ENCODE data around the gene COL7A1.

The COL7A1 gene

GRCh38 chr3:48561045-48561736 lies 33.9 kb downstream of the COL7A1 start:
- Histone ChIP-seq H2AFZ (ENCODE audit: low read depth, low read length) (peak overlapping the region; percentile 51), H3K4me1 (ENCODE audit: control insufficient read depth, insufficient read depth, low read depth, low read length) (peaks cover 85% of the 10 kb centered on the region), H2AK5ac (ENCODE audit: low read length, severe bottlenecking) (peak overlapping the region; percentile 47), H3K18ac (ENCODE audit: low read depth in 1 of 2, low read length in 2 of 2) (peak overlapping the region; percentile 26 to 81), H2BK15ac (ENCODE audit: low read depth, poor library complexity, severe bottlenecking) (peak overlapping the region; percentile 44), H3K27me3 (ENCODE audit: control insufficient read depth in 1 of 2, insufficient read depth in 1 of 2, low read length in 2 of 2) (no peaks in the 10 kb centered on the region), H3K4me3 (ENCODE audit: insufficient read depth in 1 of 2, low read depth in 1 of 2, low read length in 2 of 2) (peak overlapping the region; percentile 3 to 39), H3K9ac (ENCODE audit: low read length) (no peak overlapping the region), H2BK120ac (ENCODE audit: low read depth, low read length) (no peak overlapping the region), H3K4ac (ENCODE audit: low read depth in 1 of 2, low read length in 2 of 2) (peak overlapping the region in 1 of 2 experiments; percentile 58), H3K23ac (ENCODE audit: low read length in 2 of 2) (no peak overlapping the region), H3K27ac (ENCODE audit: low read length, poor library complexity, severe bottlenecking) (peak overlapping the region; percentile 93), H2BK5ac (ENCODE audit: low read depth, low read length, poor library complexity, severe bottlenecking) (peak overlapping the region; percentile 70), H2BK12ac (ENCODE audit: low read length in 2 of 2) (peak overlapping the region in 1 of 2 experiments; percentile 85), H4K8ac (ENCODE audit: low read length) (peak overlapping the region; percentile 77), H3K9me3 (ENCODE audit: control insufficient read depth, low read length) (no peaks in the 10 kb centered on the region), H3K14ac (ENCODE audit: low read length in 2 of 2) (peak overlapping the region in 1 of 2 experiments; percentile 56), H3K4me2 (ENCODE audit: low read length, poor library complexity, severe bottlenecking) (peak overlapping the region; percentile 64), H3K36me3 (ENCODE audit: control insufficient read depth in 1 of 2, insufficient read depth in 2 of 2, low read depth in 1 of 2, low read length in 2 of 2) (peaks cover 0 to 37% of the 10 kb centered on the region in 2 experiments), H4K91ac (ENCODE audit: low read length) (peak overlapping the region; percentile 85), H3K79me1 (replicated peaks; ENCODE audit: low read length, poor library complexity, severe bottlenecking) (no peaks in the 10 kb centered on the region)
- DNase-seq, result peak; percentile 83
- 27% methylated on average over 21 of the region's 21 CpGs for WGBS

GRCh38 chr3:48560648-48561018 lies 34.5 kb downstream of the COL7A1 start:
- H3K23ac ChIP-seq (ENCODE audit: low read length in 2 of 2), result no peak overlapping the region
- peaks cover 3% of the 10 kb centered on the region for H3K79me1 ChIP-seq (replicated peaks; ENCODE audit: low read length, poor library complexity, severe bottlenecking)
- H2BK120ac ChIP-seq (ENCODE audit: low read depth, low read length), result no peak overlapping the region
- peak overlapping the region; percentile 51 for H2AFZ ChIP-seq (ENCODE audit: low read depth, low read length)
- peaks cover 0 to 33% of the 10 kb centered on the region in 2 experiments for H3K36me3 ChIP-seq (ENCODE audit: control insufficient read depth in 1 of 2, insufficient read depth in 2 of 2, low read depth in 1 of 2, low read length in 2 of 2)
- H4K91ac ChIP-seq (ENCODE audit: low read length), result peak overlapping the region; percentile 85
- peak overlapping the region; percentile 93 for H3K27ac ChIP-seq (ENCODE audit: low read length, poor library complexity, severe bottlenecking)
- peak overlapping the region; percentile 36 for H3K9ac ChIP-seq (ENCODE audit: low read length)
- peak overlapping the region; percentile 26 to 81 for H3K18ac ChIP-seq (ENCODE audit: low read depth in 1 of 2, low read length in 2 of 2)
- peak overlapping the region; percentile 64 for H3K4me2 ChIP-seq (ENCODE audit: low read length, poor library complexity, severe bottlenecking)
- H3K4ac ChIP-seq (ENCODE audit: low read depth in 1 of 2, low read length in 2 of 2), result peak overlapping the region in 1 of 2 experiments; percentile 2
- H3K27me3 ChIP-seq (ENCODE audit: control insufficient read depth in 1 of 2, insufficient read depth in 1 of 2, low read length in 2 of 2), result no peaks in the 10 kb centered on the region
- H4K8ac ChIP-seq (ENCODE audit: low read length), result peak overlapping the region; percentile 77
- H3K14ac ChIP-seq (ENCODE audit: low read length in 2 of 2), result no peak overlapping the region
- peak; percentile 61 for DNase-seq
- H2BK5ac ChIP-seq (ENCODE audit: low read depth, low read length, poor library complexity, severe bottlenecking), result no peak overlapping the region
- peaks cover 84% of the 10 kb centered on the region for H3K4me1 ChIP-seq (ENCODE audit: control insufficient read depth, insufficient read depth, low read depth, low read length)
- H2AK5ac ChIP-seq (ENCODE audit: low read length, severe bottlenecking), result peak overlapping the region; percentile 1
- peak overlapping the region; percentile 33 for H2BK15ac ChIP-seq (ENCODE audit: low read depth, poor library complexity, severe bottlenecking)
- no peaks in the 10 kb centered on the region for H3K9me3 ChIP-seq (ENCODE audit: control insufficient read depth, low read length)
- peak overlapping the region; percentile 3 to 39 for H3K4me3 ChIP-seq (ENCODE audit: insufficient read depth in 1 of 2, low read depth in 1 of 2, low read length in 2 of 2)
- WGBS, result 54% methylated on average over 5 of the region's 5 CpGs
- H2BK12ac ChIP-seq (ENCODE audit: low read length in 2 of 2), result peak overlapping the region; percentile 71 to 80

DNA sequence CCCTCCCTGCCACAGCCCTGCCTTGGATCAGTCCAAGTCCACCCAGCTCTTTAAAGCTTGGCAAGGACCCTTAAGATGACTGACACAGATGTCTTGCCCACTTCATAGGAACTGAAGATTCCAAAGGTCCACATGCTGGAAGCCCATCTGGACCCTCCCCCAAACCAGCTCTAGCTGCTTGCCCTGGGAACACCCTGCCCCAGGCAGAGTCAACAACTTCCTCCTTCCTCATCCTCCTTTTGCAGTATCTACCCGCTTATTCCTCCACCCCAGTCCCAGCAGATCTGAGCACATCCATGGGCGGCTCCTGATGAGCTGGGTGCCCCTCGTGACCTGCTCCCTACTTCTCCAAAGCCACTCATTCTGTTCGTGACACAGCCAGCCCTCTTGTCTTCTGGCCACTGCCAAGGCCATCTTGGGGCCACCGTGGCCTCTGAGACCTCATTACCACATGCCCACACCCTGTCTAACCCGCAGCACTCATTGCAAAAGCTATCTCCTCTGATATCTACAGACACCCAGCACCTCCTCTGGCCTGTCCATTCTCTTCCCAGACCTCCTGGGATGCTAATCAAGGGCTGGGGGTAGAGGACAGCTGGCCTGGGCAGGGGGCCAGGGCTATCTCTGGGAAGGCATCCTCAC lies 36.5 kb downstream of the COL7A1 start:
- 77% methylated on average over 5 of the region's 6 CpGs for WGBS
- Histone ChIP-seq H2BK120ac (ENCODE audit: low read depth, low read length) (no peak overlapping the region), H4K91ac (ENCODE audit: low read length) (peak overlapping the region; percentile 15), H3K4me2 (ENCODE audit: low read length, poor library complexity, severe bottlenecking) (no peak overlapping the region), H3K18ac (ENCODE audit: low read depth in 1 of 2, low read length in 2 of 2) (no peak overlapping the region), H3K23ac (ENCODE audit: low read length in 2 of 2) (no peak overlapping the region), H3K79me1 (replicated peaks; ENCODE audit: low read length, poor library complexity, severe bottlenecking) (peaks cover 11% of the 10 kb centered on the region), H3K9ac (ENCODE audit: low read length) (no peak overlapping the region), H3K9me3 (ENCODE audit: control insufficient read depth, low read length) (no peaks in the 10 kb centered on the region), H2AK5ac (ENCODE audit: low read length, severe bottlenecking) (no peak overlapping the region), H3K4me1 (ENCODE audit: control insufficient read depth, insufficient read depth, low read depth, low read length) (peaks cover 71% of the 10 kb centered on the region), H2AFZ (ENCODE audit: low read depth, low read length) (no peak overlapping the region), H2BK12ac (ENCODE audit: low read length in 2 of 2) (peak overlapping the region in 1 of 2 experiments; percentile 59), H3K27me3 (ENCODE audit: control insufficient read depth in 1 of 2, insufficient read depth in 1 of 2, low read length in 2 of 2) (no peaks in the 10 kb centered on the region), H3K27ac (ENCODE audit: low read length, poor library complexity, severe bottlenecking) (no peak overlapping the region), H3K4me3 (ENCODE audit: insufficient read depth in 1 of 2, low read depth in 1 of 2, low read length in 2 of 2) (no peak overlapping the region), H4K8ac (ENCODE audit: low read length) (no peak overlapping the region), H3K4ac (ENCODE audit: low read depth in 1 of 2, low read length in 2 of 2) (no peak overlapping the region), H2BK15ac (ENCODE audit: low read depth, poor library complexity, severe bottlenecking) (no peak overlapping the region), H2BK5ac (ENCODE audit: low read depth, low read length, poor library complexity, severe bottlenecking) (no peak overlapping the region), H3K14ac (ENCODE audit: low read length in 2 of 2) (peak overlapping the region in 1 of 2 experiments; percentile 23), H3K36me3 (ENCODE audit: control insufficient read depth in 1 of 2, insufficient read depth in 2 of 2, low read depth in 1 of 2, low read length in 2 of 2) (peaks cover 0 to 26% of the 10 kb centered on the region in 2 experiments)
- no peak for DNase-seq
